Omental fat pad (tissue), 4 donors: ENCODE data around the gene HLA-DRB5. TPM values are rescaled to one million over a fixed set of nuclear protein-coding genes. Genes with fewer than 3 reads are reported as not detected.

Experiments
- ATAC-seq: fragments of 150-250 bp; one replicate; pipeline ENCODE4 v1.9.1; 2016; ENCODE audit warnings: mild to moderate bottlenecking, moderate library complexity; ENCODE audit not compliant: low FRiP score
- DNase-seq: peaks from one replicate; pipeline ENCODE4 v3.0.0-alpha.2; 2019; ENCODE audit warnings: low spot score
- total RNA-seq, 4 donors: library from RNA; depleted of rRNA; stranded (reverse); fragments of >200 nt; gene quantifications; one replicate each; pipeline ENCODE4 v1.1.0, GENCODE V29; 2016
- TF ChIP-seq, protein P1 (sequence below), 3 donors: fragments of 450-650 bp; IDR thresholded peaks; one replicate each; pipeline ENCODE4 v1.5.1; 2016 to 2017; ENCODE audit warnings: antibody characterized with exemption in 3 of 3, mild to moderate bottlenecking in 3 of 3, moderate library complexity in 2 of 3

The HLA-DRB5 gene
- total RNA-seq, 4 donors from 2014 or later: 1.6 to 50.9 (median 5.5) TPM; not detected in 1

DNA sequence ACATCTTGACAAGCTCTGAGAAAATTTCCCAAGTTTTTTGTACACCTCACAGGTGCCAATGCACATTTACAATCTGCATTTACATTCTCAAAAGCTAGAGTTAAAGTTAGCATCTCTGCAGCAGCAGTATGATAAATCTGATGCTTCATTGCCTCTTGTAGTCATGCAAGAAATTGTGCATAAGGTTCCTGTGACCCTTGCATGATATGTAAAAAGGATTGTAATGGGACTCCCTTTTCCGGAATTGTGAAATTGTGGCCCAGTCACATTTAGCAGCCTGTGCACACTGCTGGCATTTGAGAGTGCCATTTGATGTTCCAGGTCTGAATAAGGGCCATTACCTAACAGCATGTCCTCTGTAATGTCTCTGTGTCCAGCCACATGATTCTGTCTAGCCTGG lies 35.4 kb upstream of the HLA-DRB5 start:
- ATAC-seq: no peak

GRCh38 chr6:32562940-32563339 lies 32.9 kb upstream of the HLA-DRB5 start:
- no peak for ATAC-seq
- no peak for DNase-seq
- TF ChIP-seq, protein P1, sequence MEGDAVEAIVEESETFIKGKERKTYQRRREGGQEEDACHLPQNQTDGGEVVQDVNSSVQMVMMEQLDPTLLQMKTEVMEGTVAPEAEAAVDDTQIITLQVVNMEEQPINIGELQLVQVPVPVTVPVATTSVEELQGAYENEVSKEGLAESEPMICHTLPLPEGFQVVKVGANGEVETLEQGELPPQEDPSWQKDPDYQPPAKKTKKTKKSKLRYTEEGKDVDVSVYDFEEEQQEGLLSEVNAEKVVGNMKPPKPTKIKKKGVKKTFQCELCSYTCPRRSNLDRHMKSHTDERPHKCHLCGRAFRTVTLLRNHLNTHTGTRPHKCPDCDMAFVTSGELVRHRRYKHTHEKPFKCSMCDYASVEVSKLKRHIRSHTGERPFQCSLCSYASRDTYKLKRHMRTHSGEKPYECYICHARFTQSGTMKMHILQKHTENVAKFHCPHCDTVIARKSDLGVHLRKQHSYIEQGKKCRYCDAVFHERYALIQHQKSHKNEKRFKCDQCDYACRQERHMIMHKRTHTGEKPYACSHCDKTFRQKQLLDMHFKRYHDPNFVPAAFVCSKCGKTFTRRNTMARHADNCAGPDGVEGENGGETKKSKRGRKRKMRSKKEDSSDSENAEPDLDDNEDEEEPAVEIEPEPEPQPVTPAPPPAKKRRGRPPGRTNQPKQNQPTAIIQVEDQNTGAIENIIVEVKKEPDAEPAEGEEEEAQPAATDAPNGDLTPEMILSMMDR (IDR thresholded peaks at IDR 0.05): no peak

More for the DNA sequence above, 35.4 kb upstream of the HLA-DRB5 start:
- TF ChIP-seq, protein P1 (IDR thresholded peaks at IDR 0.05): no peak
- DNase-seq: no peak

GRCh38 chr6:32559747-32560146 lies 29.7 kb upstream of the HLA-DRB5 start:
- DNase-seq (no peak), ATAC-seq (no peak)
- TF ChIP-seq, protein P1 (IDR thresholded peaks at IDR 0.05): no peak

- ATAC-seq (no peak), DNase-seq (no peak)
- TF ChIP-seq, protein P1 (IDR thresholded peaks at IDR 0.05): no peak
Observed at GRCh38 chr6:32558426-32559057, 28.5 kb upstream of the HLA-DRB5 start.

- TF ChIP-seq, protein P1 (IDR thresholded peaks at IDR 0.05): no peak
- no peak for DNase-seq
- ATAC-seq: no peak
Observed at GRCh38 chr6:32554116-32554965, 24.3 kb upstream of the HLA-DRB5 start.

DNA sequence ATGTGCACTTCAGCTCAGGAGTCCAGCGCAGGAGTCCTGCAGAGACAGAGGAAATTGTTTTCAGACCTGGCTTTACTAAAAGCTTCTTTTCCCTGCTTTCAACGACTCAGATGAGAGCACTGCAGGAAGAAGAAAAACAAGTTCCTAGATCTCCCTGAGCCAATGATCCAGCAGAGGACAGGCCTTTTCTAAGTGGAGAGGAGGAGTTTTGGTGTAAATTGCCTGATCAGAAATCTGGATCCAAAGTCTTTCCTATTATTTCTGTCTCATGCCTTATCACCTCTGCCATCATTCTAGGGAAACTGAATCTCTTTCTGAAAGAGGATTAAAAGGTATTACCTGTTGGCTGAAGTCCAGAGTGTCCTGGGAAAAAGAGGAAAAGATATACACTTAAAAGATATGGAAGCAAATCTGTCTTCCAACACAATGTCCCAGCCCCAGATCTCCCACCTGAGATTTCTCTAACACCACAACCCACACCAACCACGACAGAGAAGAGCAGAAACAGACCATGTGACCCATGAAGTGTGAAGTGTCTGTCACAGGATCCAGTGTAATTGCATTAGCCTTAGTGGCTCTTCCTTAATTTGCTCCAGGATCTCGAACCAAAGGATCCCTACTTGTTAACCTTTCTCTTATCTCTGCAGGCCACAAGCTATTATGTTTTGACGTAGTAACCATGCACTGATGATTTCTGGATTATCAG lies 23.1 kb upstream of the HLA-DRB5 start:
- ATAC-seq (no peak), DNase-seq (no peak)
- TF ChIP-seq, protein P1 (IDR thresholded peaks at IDR 0.05): no peak
